NT2/D1 (cell line): ENCODE data around the gene AMZ1.

Experiments used
- YY1 ChIP-seq: IDR thresholded peaks from 2 replicates; pipeline ENCODE4 v1.6.1; 2011; ENCODE audit not compliant: insufficient read length, insufficient read depth
- ZNF274 ChIP-seq: IDR thresholded peaks from 2 replicates; pipeline ENCODE4 v1.6.1; 2011; ENCODE audit warnings: mild to moderate bottlenecking, low read depth, low read length

GRCh38 chr7:2661096-2661449, 26.9 kb upstream of the AMZ1 start:
- TF ChIP-seq ZNF274 (no peak), YY1 (no peak)
